Measurements from ENCODE around the gene KRTAP3-3.

DNA sequence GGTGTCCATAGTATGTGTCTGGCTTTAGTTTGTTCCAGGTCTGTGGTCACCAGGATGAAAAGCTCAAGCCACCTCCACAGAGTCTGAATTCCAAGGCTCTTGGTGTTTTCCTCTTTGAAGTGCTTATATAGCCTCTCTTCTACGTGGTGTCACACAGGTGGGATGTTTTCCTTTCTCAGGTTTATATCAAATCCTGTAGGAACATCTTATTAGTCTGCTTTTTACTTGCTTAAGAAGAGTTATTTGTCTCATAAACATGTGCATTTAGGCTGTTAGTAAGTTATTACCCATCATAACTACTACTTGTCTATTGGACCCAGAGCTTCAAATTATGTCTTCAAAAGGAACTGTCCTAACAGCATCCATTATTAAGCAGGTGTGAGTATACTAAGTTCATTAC lies 27.1 kb downstream of the KRTAP3-3 start, which contains the start of gene KRT39:
- no peak for TF ChIP-seq GATA2 (IDR thresholded peaks at IDR 0.05; ENCODE audit: low read depth, low read length)
- no peak for TF ChIP-seq GATA3 (IDR thresholded peaks at IDR 0.05; ENCODE audit: low read depth, low read length)
